H1 (cell line): ENCODE measurements around the gene SYT14. TPM values are rescaled to one million over a fixed set of nuclear protein-coding genes. Genes with fewer than 3 reads are reported as not detected.

Experiments
- CTCF ChIA-PET: fragments of 300-600 bp; sonication (Branson Sonifier 250); formaldehyde crosslinking; loops from one replicate; lab custom pipeline; 2021; ENCODE audit not compliant: partially characterized antibody; lab: Charles Lee
- POLR2A ChIA-PET: fragments of 300-600 bp; sonication (Branson Sonifier 250); formaldehyde crosslinking; loops from one replicate; lab custom pipeline; 2021; ENCODE audit warnings: inconsistent platforms; ENCODE audit not compliant: partially characterized antibody; lab: Charles Lee
- DNase-seq, 2 experiments: peaks; one replicate each; pipeline versions ENCODE4 v3.0.0 to v3.0.0-alpha.2; 2010 to 2022; ENCODE audit warnings: low spot score in 2 of 2, low read depth in 1 of 2, mixed read lengths in 1 of 2
- FAIRE-seq: peaks from 2 replicates; lab custom pipeline; 2011; peaks lifted over from hg19 to GRCh38; lab: Jason Lieb, UNC
- H2AFZ ChIP-seq: 2 replicates; pipeline ENCODE4 v1.8.1; 2012; ENCODE audit warnings: low read length, inconsistent platforms
- H2AK5ac ChIP-seq: 2 replicates; pipeline ENCODE4 v1.6.1; 2013; ENCODE audit warnings: low read depth, low read length
- H2BK120ac ChIP-seq: replicated peaks from 2 replicates; pipeline ENCODE3; 2013; ENCODE audit warnings: low read depth, low read length, inconsistent platforms
- H2BK12ac ChIP-seq: 2 replicates; pipeline ENCODE4 v1.6.1; 2013; ENCODE audit warnings: low read depth, low read length
- H2BK15ac ChIP-seq: 2 replicates; pipeline ENCODE4 v1.6.1; 2013; ENCODE audit warnings: low read length
- H2BK20ac ChIP-seq: 2 replicates; pipeline ENCODE4 v1.6.1; 2013; ENCODE audit warnings: low read length
- H2BK5ac ChIP-seq: 2 replicates; pipeline ENCODE4 v1.6.1; 2013; ENCODE audit warnings: low read depth, low read length
- H3K14ac ChIP-seq: 2 replicates; pipeline ENCODE4 v1.6.1; 2013; ENCODE audit warnings: inconsistent platforms; ENCODE audit not compliant: insufficient read length
- H3K18ac ChIP-seq: 2 replicates; pipeline ENCODE4 v1.6.1; 2013; ENCODE audit warnings: low read length; ENCODE audit errors: extremely low read depth
- H3K23ac ChIP-seq: 2 replicates; pipeline ENCODE4 v1.6.1; 2013; ENCODE audit warnings: inconsistent platforms; ENCODE audit not compliant: insufficient read length
- H3K23me2 ChIP-seq: 2 replicates; pipeline ENCODE4 v1.6.1; 2013; ENCODE audit warnings: low read depth, low read length
- H3K27ac ChIP-seq: 2 replicates; pipeline ENCODE4 v1.6.1; 2011; ENCODE audit warnings: low read depth, low read length, inconsistent platforms
- H3K27me3 ChIP-seq, 4 experiments: replicated peaks in 1 of 4; 1 replicate in 1 of 4; 2 replicates in 3 of 4; pipeline versions ENCODE4 v1.6.1 to v1.8.1; 2011 to 2013; ENCODE audit warnings: low read length in 3 of 4, mild to moderate bottlenecking in 3 of 4, inconsistent platforms in 2 of 4, mixed read lengths in 2 of 4, moderate library complexity in 1 of 4; ENCODE audit not compliant: control insufficient read depth in 3 of 4, insufficient read depth in 3 of 4; ENCODE audit errors: extremely low read depth in 1 of 4
- H3K36me3 ChIP-seq, 4 experiments: 2 replicates each; pipeline versions ENCODE4 v1.6.1 to v1.8.1; 2011 to 2013; ENCODE audit warnings: mild to moderate bottlenecking in 4 of 4, low read length in 3 of 4, moderate library complexity in 2 of 4, control low read depth in 1 of 4, inconsistent platforms in 1 of 4; ENCODE audit not compliant: insufficient read depth in 4 of 4, control insufficient read depth in 2 of 4
- H3K4ac ChIP-seq: replicated peaks from 2 replicates; pipeline ENCODE3; 2013; ENCODE audit warnings: low read length, low read depth, mixed read lengths, inconsistent platforms; ENCODE audit not compliant: insufficient read length
- H3K4me1 ChIP-seq, 4 experiments: replicated peaks in 1 of 4; 1 replicate in 1 of 4; 2 replicates in 3 of 4; pipeline versions ENCODE4 v1.6.1 to v1.8.1; 2011 to 2013; ENCODE audit warnings: low read length in 3 of 4, inconsistent platforms in 2 of 4, mixed read lengths in 1 of 4; ENCODE audit not compliant: insufficient read depth in 4 of 4, control insufficient read depth in 3 of 4
- H3K4me2 ChIP-seq, 2 experiments: 2 replicates each; pipeline versions ENCODE4 v1.6.1 to v1.8.1; 2011 to 2013; ENCODE audit warnings: low read depth in 2 of 2, low read length in 2 of 2, control low read depth in 1 of 2, inconsistent platforms in 1 of 2, mild to moderate bottlenecking in 1 of 2; ENCODE audit not compliant: insufficient read depth in 1 of 2
- H3K4me3 ChIP-seq, 4 experiments: fragments of 200-600, 300-600 bp in 1 of 4; sonication (generic), shearing (Covaris generic), sonication (Bioruptor Twin) in 1 of 4; 2 replicates each; pipeline versions ENCODE4 v1.5.1 to v1.8.1; 2011 to 2016; ENCODE audit warnings: low read length in 4 of 4, low read depth in 3 of 4, control low read depth in 2 of 4, inconsistent platforms in 2 of 4, mild to moderate bottlenecking in 2 of 4, mixed read lengths in 1 of 4, moderate library complexity in 1 of 4; ENCODE audit not compliant: insufficient read depth in 2 of 4; ENCODE audit errors: extremely low read depth in 1 of 4
- H3K56ac ChIP-seq: replicated peaks from 2 replicates; pipeline ENCODE3; 2013; ENCODE audit warnings: low read depth, mild to moderate bottlenecking, mixed read lengths, low read length, inconsistent platforms; ENCODE audit not compliant: insufficient read length
- H3K79me1 ChIP-seq: 2 replicates; pipeline ENCODE4 v1.6.1; 2013; ENCODE audit warnings: low read depth, low read length, control low read depth
- H3K79me2 ChIP-seq, 2 experiments: 2 replicates each; pipeline versions ENCODE4 v1.6.1 to v1.8.1; 2012 to 2013; ENCODE audit warnings: low read length in 2 of 2, mild to moderate bottlenecking in 2 of 2, inconsistent platforms in 1 of 2; ENCODE audit not compliant: insufficient read depth in 2 of 2, control insufficient read depth in 1 of 2
- H3K9ac ChIP-seq, 4 experiments: replicated peaks in 1 of 4; 1 replicate in 1 of 4; 2 replicates in 3 of 4; pipeline versions ENCODE4 v1.6.1 to v1.8.1; 2011 to 2013; ENCODE audit warnings: low read depth in 3 of 4, low read length in 3 of 4, control low read depth in 2 of 4, mild to moderate bottlenecking in 2 of 4, moderate library complexity in 2 of 4, inconsistent platforms in 1 of 4; ENCODE audit errors: extremely low read depth in 1 of 4
- H3K9me3 ChIP-seq, 2 experiments: 2 replicates each; pipeline versions ENCODE4 v1.6.1 to v1.8.1; 2012 to 2013; ENCODE audit warnings: mild to moderate bottlenecking in 2 of 2, moderate library complexity in 2 of 2, control low read depth in 1 of 2, inconsistent platforms in 1 of 2, low read depth in 1 of 2, low read length in 1 of 2, mixed read lengths in 1 of 2; ENCODE audit not compliant: insufficient read depth in 2 of 2
- H4K20me1 ChIP-seq, 2 experiments: replicated peaks in 1 of 2; 2 replicates each; pipeline versions ENCODE3 to v1.8.1; 2011 to 2013; ENCODE audit warnings: inconsistent platforms in 2 of 2, low read length in 2 of 2, mild to moderate bottlenecking in 1 of 2; ENCODE audit not compliant: insufficient read depth in 2 of 2, control insufficient read depth in 1 of 2
- H4K5ac ChIP-seq: 2 replicates; pipeline ENCODE4 v1.6.1; 2013; ENCODE audit warnings: low read length, low read depth, mixed read lengths, inconsistent platforms; ENCODE audit not compliant: insufficient read length
- H4K8ac ChIP-seq: 2 replicates; pipeline ENCODE4 v1.8.0; 2013; ENCODE audit warnings: mild to moderate bottlenecking, moderate library complexity, low read length, inconsistent platforms; ENCODE audit not compliant: insufficient read depth; ENCODE audit errors: extremely low read depth
- H4K91ac ChIP-seq: replicated peaks from 2 replicates; pipeline ENCODE3; 2013; ENCODE audit warnings: low read length, mixed read lengths, inconsistent platforms; ENCODE audit not compliant: insufficient read length
- MAFK ChIP-seq: IDR thresholded peaks from 2 replicates; pipeline ENCODE4 v1.6.1; 2012; ENCODE audit warnings: low read depth, mild to moderate bottlenecking, improper control_type of control experiment, low read length
- RAD21 ChIP-seq, 2 experiments: IDR thresholded peaks in 1 of 2; conservative IDR thresholded peaks in 1 of 2; 2 replicates each; pipeline ENCODE4 v1.6.1; 2011; ENCODE audit warnings: low read depth in 2 of 2, low read length in 2 of 2, improper control_type of control experiment in 1 of 2, inconsistent platforms in 1 of 2, mild to moderate bottlenecking in 1 of 2, moderate library complexity in 1 of 2
- WGBS, 2 experiments: shearing (Covaris generic) in 1 of 2; methylation state at CpG; one replicate each; pipeline versions ENCODE4 v1.1.6 to v1.1.7; 2013 to 2015; ENCODE audit warnings: low lambda C conversion rate in 2 of 2, mixed read lengths in 2 of 2, inconsistent platforms in 1 of 2, low coverage in 1 of 2, missing lambda C conversion rate in 1 of 2; ENCODE audit not compliant: insufficient replicate concordance in 2 of 2, insufficient coverage in 1 of 2, insufficient read length in 1 of 2; ENCODE audit errors: extremely low coverage in 1 of 2, missing lambda C conversion rate in 1 of 2; 5-methylcytosine and 5-hydroxymethylcytosine counted together
- polyA plus RNA-seq, 7 experiments: library from polyadenylated mRNA; depleted of rRNA in 3 of 7; stranded (reverse) in 5 of 7; unstranded in 2 of 7; fragments of >200 nt in 5 of 7; fragments of 200-250 nt in 2 of 7; gene quantifications; 1 replicate in 5 of 7; 2 replicates in 1 of 7; 4 replicates in 1 of 7; pipeline versions ENCODE4 v1.2.1 to v1.2.3, GENCODE V29; 2011 to 2013; ENCODE audit warnings: missing spikeins in 2 of 7, mixed read lengths in 2 of 7
- total RNA-seq: library from RNA; stranded (reverse); fragmentation: NEBNext Ultra II Directional; extraction: Animal tissue kit (Norgen Biotek cat#: 25700); gene quantifications from 2 replicates; pipeline ENCODE4 v1.2.1, GENCODE V29; 2021

Gene SYT14
- total and polyA plus RNA-seq, 2 of the 8 experiments (the other 6 are each of a cell fraction or from before 2014, with no cell fraction given): 2.3 to 18.4 TPM

- peaks cover 0 to 1% of the 10 kb centered on the region in 2 experiments for H4K20me1 ChIP-seq
- no peaks in the 10 kb centered on the region for H3K9me3 ChIP-seq
- H2BK20ac ChIP-seq: no peak overlapping the region
- H3K27ac ChIP-seq: no peak overlapping the region
- ChIA-PET POLR2A (interaction anchor here (0.6 kb wide), 1 partner anchor 164 kb away, joined by 6 read pairs; no protein-coding TSS in a partner anchor), CTCF (no interaction called here)
- no peak overlapping the region for H4K5ac ChIP-seq
- H4K8ac ChIP-seq: no peak overlapping the region
- H3K14ac ChIP-seq: no peak overlapping the region
- H2BK5ac ChIP-seq: no peak overlapping the region
- no peak overlapping the region for H2BK12ac ChIP-seq
- 0 out of 4 replicates have a peak, but pooled peaks cover 0 to 4% of the 10 kb centered on the region in 2 experiments for H3K79me2 ChIP-seq
- no peaks in the 10 kb centered on the region for H3K27me3 ChIP-seq
- H3K4me2 ChIP-seq: no peak overlapping the region
- H4K91ac ChIP-seq: no peak overlapping the region
- H2AK5ac ChIP-seq: no peak overlapping the region
- H3K18ac ChIP-seq: no peak overlapping the region
- H3K4ac ChIP-seq: no peak overlapping the region
- no peaks in the 10 kb centered on the region for H3K4me1 ChIP-seq
- no peak for DNase-seq
- FAIRE-seq: no peak
- no peak overlapping the region for H3K56ac ChIP-seq
- no peaks in the 10 kb centered on the region for H3K23me2 ChIP-seq
- 91% methylated on average over 2 of the region's 2 CpGs; no CpG with 5 or more reads in 1 of the 2 experiments for WGBS, 2 experiments
- H2BK120ac ChIP-seq: no peak overlapping the region
- no peak overlapping the region for H2AFZ ChIP-seq
- no peak overlapping the region for H3K4me3 ChIP-seq
- no peak for TF ChIP-seq RAD21 (IDR thresholded peaks at IDR 0.05 in 1 of 2, conservative IDR thresholded peaks at IDR 0.05 in 1 of 2; ENCODE audit: low read depth in 2 of 2, low read length in 2 of 2)
- TF ChIP-seq MAFK: no peak
- no peak overlapping the region for H3K9ac ChIP-seq
- no peaks in the 10 kb centered on the region for H3K79me1 ChIP-seq
- H2BK15ac ChIP-seq: no peak overlapping the region
- H3K23ac ChIP-seq: no peak overlapping the region
- peaks cover 0 to 3% (median 1%) of the 10 kb centered on the region in 4 experiments; a peak in 2 of 8 replicates for H3K36me3 ChIP-seq
Observed at GRCh38 chr1:209956116-209956515, 18.1 kb downstream of the SYT14 start.
